ENCODE results near the gene RAD51AP1.
"Not testable (repeated sequence)": the region's sequence is repeated elsewhere in the genome, so short reads cannot be mapped to it uniquely, and the experiment has no call there.

The RAD51AP1 gene

DNA sequence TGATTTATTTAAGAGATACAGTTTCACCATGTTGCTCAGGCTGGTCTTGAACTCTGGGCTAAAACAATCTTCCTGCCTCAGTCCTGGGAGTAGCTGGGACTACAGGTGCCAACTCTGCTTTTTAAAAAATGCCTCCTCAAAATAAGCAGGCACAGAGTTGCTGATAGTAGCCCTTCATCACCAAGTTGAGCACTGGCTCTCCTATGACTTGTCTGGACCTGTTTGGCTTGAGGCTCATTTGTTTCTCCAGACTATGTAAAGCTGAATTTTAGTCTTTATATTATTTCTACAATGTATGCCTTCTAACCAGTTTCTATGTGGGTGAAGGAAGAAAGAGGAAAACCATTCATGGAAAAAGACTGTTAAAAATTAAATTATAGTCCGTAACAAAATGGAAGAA, 39.5 kb upstream of the RAD51AP1 start:
- no peak overlapping the region for H2AFZ ChIP-seq (ENCODE audit: low read depth, low read length)
- H3K9ac ChIP-seq (ENCODE audit: low read length) = no peak overlapping the region
- H3K79me2 ChIP-seq (ENCODE audit: low read length) = no peaks in the 10 kb centered on the region
- H3K4me2 ChIP-seq (ENCODE audit: low read length) = no peak overlapping the region
- no peak overlapping the region for H3K4me3 ChIP-seq (ENCODE audit: low read length)
- H4K20me1 ChIP-seq (ENCODE audit: insufficient read depth, low read length) = no peaks in the 10 kb centered on the region
- no peaks in the 10 kb centered on the region for H3K27me3 ChIP-seq (ENCODE audit: low read depth, low read length)
- no peaks in the 10 kb centered on the region for H3K4me1 ChIP-seq (ENCODE audit: low read length)
- H3K36me3 ChIP-seq (replicated peaks; ENCODE audit: low read depth, low read length) = peaks cover 21% of the 10 kb centered on the region
- no peak overlapping the region for H3K27ac ChIP-seq (ENCODE audit: low read length)
- H3K9me3 ChIP-seq (ENCODE audit: insufficient read depth, low read length) = no peaks in the 10 kb centered on the region
- TF ChIP-seq EZH2phosphoT487 (IDR thresholded peaks at IDR 0.05; ENCODE audit: low read depth) = no peak
- TF ChIP-seq, protein P1, sequence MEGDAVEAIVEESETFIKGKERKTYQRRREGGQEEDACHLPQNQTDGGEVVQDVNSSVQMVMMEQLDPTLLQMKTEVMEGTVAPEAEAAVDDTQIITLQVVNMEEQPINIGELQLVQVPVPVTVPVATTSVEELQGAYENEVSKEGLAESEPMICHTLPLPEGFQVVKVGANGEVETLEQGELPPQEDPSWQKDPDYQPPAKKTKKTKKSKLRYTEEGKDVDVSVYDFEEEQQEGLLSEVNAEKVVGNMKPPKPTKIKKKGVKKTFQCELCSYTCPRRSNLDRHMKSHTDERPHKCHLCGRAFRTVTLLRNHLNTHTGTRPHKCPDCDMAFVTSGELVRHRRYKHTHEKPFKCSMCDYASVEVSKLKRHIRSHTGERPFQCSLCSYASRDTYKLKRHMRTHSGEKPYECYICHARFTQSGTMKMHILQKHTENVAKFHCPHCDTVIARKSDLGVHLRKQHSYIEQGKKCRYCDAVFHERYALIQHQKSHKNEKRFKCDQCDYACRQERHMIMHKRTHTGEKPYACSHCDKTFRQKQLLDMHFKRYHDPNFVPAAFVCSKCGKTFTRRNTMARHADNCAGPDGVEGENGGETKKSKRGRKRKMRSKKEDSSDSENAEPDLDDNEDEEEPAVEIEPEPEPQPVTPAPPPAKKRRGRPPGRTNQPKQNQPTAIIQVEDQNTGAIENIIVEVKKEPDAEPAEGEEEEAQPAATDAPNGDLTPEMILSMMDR (IDR thresholded peaks at IDR 0.05; ENCODE audit: low read depth, low read length) = no peak

DNA sequence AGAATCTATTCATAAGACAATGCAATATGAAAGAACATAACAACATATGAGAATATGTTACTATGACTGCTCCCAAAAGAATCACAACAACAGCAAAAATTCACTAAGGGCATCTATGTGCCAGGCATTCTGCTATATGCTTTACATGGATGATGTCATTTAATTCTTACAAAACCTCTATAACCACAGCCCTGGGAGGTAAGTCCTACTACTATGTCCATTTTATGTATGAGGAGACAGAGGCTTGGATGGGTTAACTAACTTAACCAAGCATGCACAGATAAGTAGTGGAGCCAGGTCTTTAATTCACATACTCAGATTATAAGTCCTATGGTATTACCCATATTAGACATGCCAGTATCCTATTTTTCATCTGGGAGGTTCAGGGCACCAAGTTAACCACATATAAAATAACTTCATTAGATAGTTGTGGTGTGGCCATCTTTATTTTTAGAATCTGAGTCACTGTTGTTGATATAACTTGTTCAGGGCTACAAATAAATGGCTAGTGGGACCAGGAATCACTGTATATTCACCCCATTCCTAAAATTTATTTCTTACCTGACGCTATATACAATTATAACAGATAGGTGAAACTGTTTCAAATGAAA, 33.2 kb upstream of the RAD51AP1 start:
- TF ChIP-seq EZH2phosphoT487 (IDR thresholded peaks at IDR 0.05; ENCODE audit: low read depth) = no peak
- TF ChIP-seq, protein P1 (IDR thresholded peaks at IDR 0.05; ENCODE audit: low read depth, low read length) = no peak
- H3K4me3 ChIP-seq (ENCODE audit: low read length) = no peak overlapping the region
- H3K4me2 ChIP-seq (ENCODE audit: low read length) = no peak overlapping the region
- H3K9ac ChIP-seq (ENCODE audit: low read length) = no peak overlapping the region
- H3K27me3 ChIP-seq (ENCODE audit: low read depth, low read length) = no peaks in the 10 kb centered on the region
- peaks cover 6% of the 10 kb centered on the region for H3K36me3 ChIP-seq (replicated peaks; ENCODE audit: low read depth, low read length)
- no peak overlapping the region for H2AFZ ChIP-seq (ENCODE audit: low read depth, low read length)
- H3K79me2 ChIP-seq (ENCODE audit: low read length) = no peaks in the 10 kb centered on the region
- H3K4me1 ChIP-seq (ENCODE audit: low read length) = no peaks in the 10 kb centered on the region
- no peaks in the 10 kb centered on the region for H4K20me1 ChIP-seq (ENCODE audit: insufficient read depth, low read length)
- no peaks in the 10 kb centered on the region for H3K9me3 ChIP-seq (ENCODE audit: insufficient read depth, low read length)
- no peak overlapping the region for H3K27ac ChIP-seq (ENCODE audit: low read length)

DNA sequence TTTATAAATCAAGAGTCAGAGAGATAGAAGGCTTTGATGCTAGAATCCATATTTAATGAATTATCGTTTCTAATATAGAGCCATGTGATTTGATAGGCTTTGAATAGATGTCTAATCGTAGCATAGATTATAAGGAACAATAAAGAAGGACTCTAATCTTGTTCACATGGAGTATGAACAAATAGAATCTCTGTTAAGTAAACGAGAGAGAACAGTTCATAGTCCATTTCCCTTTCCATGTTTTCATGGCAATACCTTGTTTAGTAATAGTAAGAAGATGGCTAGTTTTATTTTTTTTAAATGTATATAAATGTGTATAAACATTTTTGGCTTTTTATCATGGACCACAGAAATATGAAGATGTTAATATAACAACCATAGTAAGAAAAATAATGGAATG, 32.3 kb upstream of the RAD51AP1 start:
- no peak overlapping the region for H3K4me2 ChIP-seq (ENCODE audit: low read length)
- no peaks in the 10 kb centered on the region for H3K79me2 ChIP-seq (ENCODE audit: low read length)
- no peaks in the 10 kb centered on the region for H3K27me3 ChIP-seq (ENCODE audit: low read depth, low read length)
- TF ChIP-seq EZH2phosphoT487 (IDR thresholded peaks at IDR 0.05; ENCODE audit: low read depth) = no peak
- TF ChIP-seq, protein P1 (IDR thresholded peaks at IDR 0.05; ENCODE audit: low read depth, low read length) = no peak
- H4K20me1 ChIP-seq (ENCODE audit: insufficient read depth, low read length) = no peaks in the 10 kb centered on the region
- H3K4me1 ChIP-seq (ENCODE audit: low read length) = no peaks in the 10 kb centered on the region
- no peak overlapping the region for H3K27ac ChIP-seq (ENCODE audit: low read length)
- no peak overlapping the region for H3K4me3 ChIP-seq (ENCODE audit: low read length)
- H3K9me3 ChIP-seq (ENCODE audit: insufficient read depth, low read length) = no peaks in the 10 kb centered on the region
- H2AFZ ChIP-seq (ENCODE audit: low read depth, low read length) = no peak overlapping the region
- peaks cover 6% of the 10 kb centered on the region for H3K36me3 ChIP-seq (replicated peaks; ENCODE audit: low read depth, low read length)
- H3K9ac ChIP-seq (ENCODE audit: low read length) = no peak overlapping the region

DNA sequence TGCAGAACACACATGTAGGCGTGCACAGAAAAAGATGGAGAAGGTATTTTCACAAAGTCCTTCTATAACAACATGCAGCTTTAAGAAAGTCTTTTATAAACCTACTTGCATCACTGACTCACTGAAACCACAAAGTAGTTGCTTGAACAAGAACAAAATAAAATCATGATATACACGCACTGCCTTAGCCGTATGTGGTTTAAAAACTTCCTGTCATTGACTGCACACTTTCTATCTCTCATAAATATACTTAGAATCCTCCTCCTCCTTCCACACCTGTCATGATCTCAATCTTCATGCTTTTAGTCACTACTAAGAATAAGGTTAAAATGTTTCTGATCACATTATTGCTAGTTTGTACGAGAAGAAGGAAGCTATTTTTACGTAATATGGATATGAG, 31.8 kb upstream of the RAD51AP1 start:
- peaks cover 6% of the 10 kb centered on the region for H3K36me3 ChIP-seq (replicated peaks; ENCODE audit: low read depth, low read length)
- no peaks in the 10 kb centered on the region for H4K20me1 ChIP-seq (ENCODE audit: insufficient read depth, low read length)
- H3K4me3 ChIP-seq (ENCODE audit: low read length) = no peak overlapping the region
- TF ChIP-seq, protein P1 (IDR thresholded peaks at IDR 0.05; ENCODE audit: low read depth, low read length) = no peak
- no peak for TF ChIP-seq EZH2phosphoT487 (IDR thresholded peaks at IDR 0.05; ENCODE audit: low read depth)
- no peak overlapping the region for H3K4me2 ChIP-seq (ENCODE audit: low read length)
- H3K27ac ChIP-seq (ENCODE audit: low read length) = no peak overlapping the region
- H3K79me2 ChIP-seq (ENCODE audit: low read length) = no peaks in the 10 kb centered on the region
- H2AFZ ChIP-seq (ENCODE audit: low read depth, low read length) = no peak overlapping the region
- no peaks in the 10 kb centered on the region for H3K4me1 ChIP-seq (ENCODE audit: low read length)
- H3K27me3 ChIP-seq (ENCODE audit: low read depth, low read length) = no peaks in the 10 kb centered on the region
- H3K9me3 ChIP-seq (ENCODE audit: insufficient read depth, low read length) = no peaks in the 10 kb centered on the region
- H3K9ac ChIP-seq (ENCODE audit: low read length) = no peak overlapping the region

DNA sequence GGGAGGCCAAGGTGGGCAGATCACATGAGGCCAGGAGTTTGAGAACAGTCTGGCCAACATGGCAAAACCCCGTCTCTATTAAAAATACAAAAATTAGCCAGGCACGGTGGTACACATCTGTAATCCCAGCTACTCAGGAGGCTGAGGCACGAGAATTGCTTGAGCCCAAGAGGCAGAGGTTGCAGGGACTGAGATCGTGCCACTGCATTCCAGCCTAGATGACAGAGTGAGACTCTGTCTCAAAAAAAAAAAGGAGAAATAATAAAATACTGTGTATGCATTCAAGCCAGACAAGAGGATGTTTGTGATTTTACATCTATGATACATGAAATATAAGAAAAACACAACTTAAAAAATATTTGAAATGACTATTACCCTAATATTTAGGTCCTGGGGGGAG, 30.2 kb upstream of the RAD51AP1 start:
- H3K36me3 ChIP-seq (replicated peaks; ENCODE audit: low read depth, low read length); H3K4me3 ChIP-seq (ENCODE audit: low read length); H3K4me2 ChIP-seq (ENCODE audit: low read length); H4K20me1 ChIP-seq (ENCODE audit: insufficient read depth, low read length); H3K27me3 ChIP-seq (ENCODE audit: low read depth, low read length); H2AFZ ChIP-seq (ENCODE audit: low read depth, low read length); H3K9me3 ChIP-seq (ENCODE audit: insufficient read depth, low read length); H3K9ac ChIP-seq (ENCODE audit: low read length); H3K27ac ChIP-seq (ENCODE audit: low read length); H3K4me1 ChIP-seq (ENCODE audit: low read length); H3K79me2 ChIP-seq (ENCODE audit: low read length): not testable (repeated sequence)

DNA sequence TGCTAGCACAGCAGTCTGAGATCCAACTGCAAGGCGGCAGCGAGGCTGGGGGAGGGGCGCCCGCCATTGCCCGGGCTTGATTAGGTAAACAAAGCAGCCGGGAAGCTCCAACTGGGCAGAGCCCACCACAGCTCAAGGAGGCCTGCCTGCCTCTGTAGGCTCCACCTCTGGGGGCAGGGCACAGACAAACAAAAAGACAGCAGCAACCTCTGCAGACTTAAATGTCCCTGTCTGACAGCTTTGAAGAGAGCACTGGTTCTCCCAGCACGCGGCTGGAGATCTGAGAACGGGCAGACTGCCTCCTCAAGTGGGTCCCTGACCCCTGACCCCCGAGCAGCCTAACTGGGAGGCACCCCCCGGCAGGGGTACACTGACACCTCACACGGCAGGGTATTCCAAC, 29.4 kb upstream of the RAD51AP1 start:
- not testable (repeated sequence) for H3K4me1 ChIP-seq (ENCODE audit: low read length); H3K36me3 ChIP-seq (replicated peaks; ENCODE audit: low read depth, low read length); H3K79me2 ChIP-seq (ENCODE audit: low read length); H4K20me1 ChIP-seq (ENCODE audit: insufficient read depth, low read length); H3K27ac ChIP-seq (ENCODE audit: low read length); H3K4me3 ChIP-seq (ENCODE audit: low read length); H3K27me3 ChIP-seq (ENCODE audit: low read depth, low read length); H3K4me2 ChIP-seq (ENCODE audit: low read length); H3K9me3 ChIP-seq (ENCODE audit: insufficient read depth, low read length); H2AFZ ChIP-seq (ENCODE audit: low read depth, low read length); H3K9ac ChIP-seq (ENCODE audit: low read length)
